Activated naive CD8-positive, alpha-beta T cell treated with anti-CD3 and anti-CD28 coated beads, Interleukin-2, amount 10 ng/mL, durations not matched to agents 7 days and 5 days (primary cell): ENCODE data around the gene RNF223. TPM values are rescaled to one million over a fixed set of nuclear protein-coding genes. Genes with fewer than 3 reads are reported as not detected.
A peak's percentile ranks its signal among the peaks of the same experiment; 100 is the strongest.
"Not testable (repeated sequence)": the region's sequence is repeated elsewhere in the genome, so short reads cannot be mapped to it uniquely, and the experiment has no call there.

Source experiments
- ATAC-seq: fragments of 150-1000 bp; cut with Tn5 transposase; one replicate; pipeline ENCODE4 v1.10.0; 2021; ENCODE audit warnings: low read depth, moderate library complexity
- POLR2A ChIA-PET: fragments of 350-600 bp; sonication (Branson Sonifier 250); formaldehyde crosslinking; loops from one replicate; lab custom pipeline; 2021; ENCODE audit warnings: antibody characterized with exemption; lab: Charles Lee
- DNase-seq: peaks from one replicate; pipeline ENCODE4 v3.0.0; 2021
- H3K27ac Mint-ChIP-seq: one replicate; pipeline ENCODE4 v1.8.0; 2022; ENCODE audit warnings: mild to moderate bottlenecking, mixed read lengths
- H3K27me3 Mint-ChIP-seq: one replicate; pipeline ENCODE4 v1.8.0; 2022; ENCODE audit warnings: mild to moderate bottlenecking, moderate library complexity, mixed read lengths
- H3K36me3 Mint-ChIP-seq: one replicate; pipeline ENCODE4 v1.8.0; 2021; ENCODE audit warnings: mild to moderate bottlenecking, mixed read lengths
- H3K4me1 Mint-ChIP-seq: one replicate; pipeline ENCODE4 v1.8.0; 2021; ENCODE audit warnings: mixed read lengths
- H3K4me3 Mint-ChIP-seq: one replicate; pipeline ENCODE4 v1.8.0; 2022; ENCODE audit warnings: mild to moderate bottlenecking, moderate library complexity, mixed read lengths
- H3K9me3 Mint-ChIP-seq: one replicate; pipeline ENCODE4 v1.8.0; 2021; ENCODE audit warnings: mixed read lengths
- total RNA-seq, 2 experiments: library from RNA; stranded (reverse); gene quantifications; one replicate each; pipeline ENCODE4 v1.2.3, GENCODE V29; 2021

Gene RNF223
- total RNA-seq, 2 experiments from 2014 or later, result not detected

DNA sequence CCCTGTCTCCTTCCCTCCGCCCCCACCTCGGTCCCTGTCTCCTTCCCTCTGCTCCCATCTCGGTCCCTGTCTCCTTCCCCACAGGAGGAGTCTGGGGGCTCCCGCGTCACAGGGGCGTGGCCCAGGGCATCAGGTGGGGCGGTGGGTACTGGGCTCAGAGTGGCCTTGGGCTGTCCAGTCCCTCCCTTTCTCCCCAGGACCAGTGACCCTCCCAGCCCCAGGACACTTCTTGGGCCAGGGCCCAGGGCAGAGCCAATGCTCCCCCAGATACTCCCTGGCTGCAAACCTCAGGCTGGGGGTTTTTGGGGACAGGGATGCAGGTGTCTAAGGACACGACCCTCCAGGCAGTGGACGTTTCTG is 6.8 kb upstream of the RNF223 start:
- Mint-ChIP-seq H3K4me1 (peaks cover 2% of the 10 kb centered on the region), H3K9me3 (no peaks in the 10 kb centered on the region)
- DNase-seq, result peak; percentile 27

DNA sequence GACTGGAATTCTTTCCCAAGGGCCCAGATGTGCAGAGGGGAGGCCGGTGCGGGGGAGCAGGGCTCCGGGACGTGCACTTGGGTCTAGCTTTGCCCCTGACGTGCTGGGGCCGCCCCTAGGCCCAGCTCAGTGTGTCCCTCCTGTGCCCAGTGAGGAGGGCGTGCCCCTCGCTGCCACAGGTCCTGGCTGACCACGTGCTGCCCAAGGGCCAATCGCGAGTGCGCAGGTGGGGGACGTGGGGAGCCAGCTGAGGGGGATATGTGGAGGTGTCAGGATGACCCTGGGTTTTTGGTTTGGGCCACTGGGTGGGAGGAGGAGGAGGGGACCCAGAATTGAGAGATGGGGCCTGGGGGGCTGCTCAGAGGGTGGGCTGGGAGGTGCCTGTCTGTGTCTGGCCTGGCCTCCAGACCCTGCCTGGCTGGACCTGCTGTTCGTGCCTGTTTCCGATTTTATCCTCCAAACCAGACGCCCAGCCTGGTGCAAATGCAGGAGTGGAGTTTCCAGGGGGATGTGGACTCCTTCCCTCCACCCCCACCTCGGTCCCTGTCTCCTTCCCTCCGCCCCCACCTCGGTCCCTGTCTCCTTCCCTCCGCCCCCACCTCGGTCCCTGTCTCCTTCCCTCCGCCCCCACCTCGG is 6.1 kb upstream of the RNF223 start:
- H3K4me1 Mint-ChIP-seq, result peaks cover 2% of the 10 kb centered on the region
- H3K27me3 Mint-ChIP-seq, result no peaks in the 10 kb centered on the region
- no peak overlapping the region for H3K4me3 Mint-ChIP-seq
- H3K27ac Mint-ChIP-seq, result no peak overlapping the region
- POLR2A ChIA-PET, result interaction anchor here (1.3 kb wide), 1 partner anchor 11 kb away, joined by 3 read pairs; no protein-coding TSS in a partner anchor
- H3K36me3 Mint-ChIP-seq, result peaks cover 2% of the 10 kb centered on the region
- peak; percentile 20 for ATAC-seq
- peak; percentile 49 for DNase-seq
- no peaks in the 10 kb centered on the region for H3K9me3 Mint-ChIP-seq

More for the DNA sequence above, 6.8 kb upstream of the RNF223 start:
- Mint-ChIP-seq H3K27ac (no peak overlapping the region), H3K4me3 (no peak overlapping the region), H3K36me3 (peaks cover 2% of the 10 kb centered on the region), H3K27me3 (no peaks in the 10 kb centered on the region)
- POLR2A ChIA-PET, result no interaction called here
- no peak for ATAC-seq

DNA sequence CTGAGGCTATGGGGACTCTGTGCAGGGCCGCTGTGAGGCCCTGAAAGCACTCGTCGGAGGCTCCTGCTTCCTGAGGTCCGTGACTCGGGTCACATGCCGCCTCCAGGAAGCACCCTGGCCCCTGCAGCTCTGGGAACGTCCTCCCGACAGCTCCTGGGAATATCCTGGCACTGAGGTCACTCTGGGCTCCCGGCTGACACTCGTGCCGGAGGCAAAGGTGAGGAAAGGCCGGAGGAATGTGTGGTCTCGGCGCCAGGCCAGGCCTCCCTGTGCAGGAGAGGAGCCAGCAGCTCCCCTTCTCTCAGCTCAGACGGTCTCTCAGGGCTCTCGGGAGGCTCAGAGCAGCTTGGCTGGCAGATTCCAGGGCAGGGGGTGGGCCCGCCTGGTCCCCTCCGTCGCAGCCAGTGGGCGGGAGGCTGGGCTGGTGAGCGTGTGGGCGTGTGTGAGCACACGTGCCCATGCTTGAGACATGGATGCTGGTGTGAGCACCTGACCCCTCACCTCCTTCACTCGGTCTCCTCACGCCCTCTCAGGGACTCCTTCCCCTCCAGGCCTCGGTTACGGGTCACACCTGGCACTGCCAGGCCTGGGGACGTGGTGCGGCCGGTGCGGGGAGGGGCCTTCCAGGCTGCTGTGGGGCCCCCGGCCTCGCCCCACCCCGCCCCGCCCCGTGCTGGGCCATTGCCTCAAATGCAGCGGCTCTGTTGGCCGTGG is 5.5 kb upstream of the RNF223 start:
- ATAC-seq (peak; percentile 68), DNase-seq (peak; percentile 59)
- POLR2A ChIA-PET, result interaction anchor here (1.3 kb wide), 1 partner anchor 11 kb away, joined by 3 read pairs; no protein-coding TSS in a partner anchor
- Mint-ChIP-seq H3K27ac (no peak overlapping the region), H3K4me3 (peak overlapping the region; percentile 19), H3K36me3 (peaks cover 2% of the 10 kb centered on the region), H3K27me3 (no peaks in the 10 kb centered on the region), H3K4me1 (peaks cover 2% of the 10 kb centered on the region), H3K9me3 (no peaks in the 10 kb centered on the region)

DNA sequence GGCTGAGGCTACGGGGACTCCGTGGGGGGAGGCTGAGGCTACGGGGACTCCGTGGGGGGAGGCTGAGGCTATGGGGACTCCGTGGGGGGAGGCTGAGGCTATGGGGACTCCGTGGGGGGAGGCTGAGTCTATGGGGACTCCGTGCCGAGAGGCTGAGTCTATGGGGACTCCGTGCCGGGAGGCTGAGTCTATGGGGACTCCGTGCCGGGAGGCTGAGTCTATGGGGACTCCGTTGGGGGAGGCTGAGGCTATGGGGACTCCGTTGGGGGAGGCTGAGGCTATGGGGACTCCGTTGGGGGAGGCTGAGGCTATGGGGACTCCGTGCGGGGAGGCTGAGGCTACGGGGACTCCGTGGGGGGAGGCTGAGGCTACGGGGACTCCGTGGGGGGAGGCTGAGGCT is 3.3 kb upstream of the RNF223 start:
- H3K36me3 Mint-ChIP-seq, POLR2A ChIA-PET, H3K4me3 Mint-ChIP-seq, ATAC-seq, H3K27ac Mint-ChIP-seq, H3K4me1 Mint-ChIP-seq, H3K27me3 Mint-ChIP-seq, H3K9me3 Mint-ChIP-seq, DNase-seq: not testable (repeated sequence)

DNA sequence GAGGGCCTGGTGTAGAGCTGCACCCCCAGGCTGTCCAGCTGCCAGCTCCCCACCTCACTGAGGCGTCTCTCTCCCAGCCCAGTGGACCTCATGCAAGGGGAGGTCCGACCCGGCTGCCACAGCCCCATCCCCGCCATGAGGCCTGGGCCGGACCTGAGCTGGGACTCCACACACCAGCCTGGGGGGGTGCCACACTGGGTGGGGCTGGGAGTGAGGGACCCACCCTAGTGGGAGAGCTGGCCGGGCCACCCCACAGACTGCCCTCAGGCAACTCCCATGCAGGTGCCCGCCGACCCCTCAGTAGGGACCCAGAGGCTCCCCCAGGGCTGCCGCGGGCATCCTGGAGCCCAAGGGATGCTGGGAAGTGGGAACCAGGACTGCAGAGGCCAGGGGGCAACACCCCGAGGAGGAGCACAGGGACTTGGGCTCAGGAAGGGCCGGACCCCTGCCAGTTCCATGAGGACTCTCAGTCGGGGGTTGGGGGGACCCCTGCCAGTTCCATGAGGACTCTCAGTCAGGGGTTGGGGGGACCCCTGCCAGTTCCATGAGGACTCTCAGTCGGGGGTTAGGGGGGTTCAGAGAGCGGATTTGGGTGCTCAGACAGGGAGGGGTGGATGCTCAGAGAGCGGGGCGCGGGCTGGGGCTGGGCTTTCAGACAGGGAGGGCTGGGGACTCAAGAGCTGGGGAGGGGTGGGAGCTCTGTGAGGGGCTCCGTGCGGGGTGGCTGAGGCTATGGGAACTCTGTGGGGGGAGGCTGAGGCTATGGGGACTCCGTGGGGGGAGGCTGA is 1.2 kb upstream of the RNF223 start:
- no peak overlapping the region for H3K27ac Mint-ChIP-seq
- no peak overlapping the region for H3K4me3 Mint-ChIP-seq
- DNase-seq (no peak), ATAC-seq (no peak)
- H3K9me3 Mint-ChIP-seq, result no peaks in the 10 kb centered on the region
- no peaks in the 10 kb centered on the region for H3K36me3 Mint-ChIP-seq
- H3K27me3 Mint-ChIP-seq, result no peaks in the 10 kb centered on the region
- H3K4me1 Mint-ChIP-seq, result peaks cover 2% of the 10 kb centered on the region
- POLR2A ChIA-PET, result interaction anchor here (1.0 kb wide), 1 partner anchor 62 kb away, joined by 3 read pairs; no protein-coding TSS in a partner anchor

DNA sequence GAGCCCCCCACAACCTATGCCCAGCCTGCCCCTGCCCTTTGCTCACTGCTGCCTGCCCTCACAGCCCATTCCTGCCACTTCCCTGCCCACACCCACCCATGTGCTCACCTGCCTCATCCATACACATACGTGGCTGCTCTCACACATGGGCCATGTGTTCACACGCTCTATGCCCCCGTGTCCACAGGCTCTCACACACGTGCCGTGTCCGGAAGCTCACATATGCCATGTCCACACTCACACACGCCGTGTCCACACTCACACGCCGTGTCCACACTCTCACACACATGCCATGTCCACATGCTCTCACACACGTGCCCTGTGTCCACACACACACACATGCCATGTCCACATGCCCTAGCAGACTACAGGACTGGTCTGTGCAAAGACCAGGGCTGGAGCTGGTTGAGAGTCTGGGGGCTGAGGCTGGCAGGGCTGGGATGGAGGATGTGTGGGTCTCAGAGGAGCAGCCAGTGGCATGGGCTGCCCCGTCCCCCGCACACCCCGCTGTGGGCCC is 583 bp upstream of the RNF223 start:
- Mint-ChIP-seq H3K27me3 (no peaks in the 10 kb centered on the region), H3K9me3 (no peaks in the 10 kb centered on the region), H3K4me3 (no peak overlapping the region), H3K36me3 (no peaks in the 10 kb centered on the region), H3K27ac (no peak overlapping the region), H3K4me1 (peaks cover 2% of the 10 kb centered on the region)
- DNase-seq (no peak), ATAC-seq (no peak)
- POLR2A ChIA-PET, result interaction anchor here (1.0 to 1.1 kb wide), 2 partner anchors 11 to 61 kb away, joined by 3 read pairs; no protein-coding TSS in a partner anchor

DNA sequence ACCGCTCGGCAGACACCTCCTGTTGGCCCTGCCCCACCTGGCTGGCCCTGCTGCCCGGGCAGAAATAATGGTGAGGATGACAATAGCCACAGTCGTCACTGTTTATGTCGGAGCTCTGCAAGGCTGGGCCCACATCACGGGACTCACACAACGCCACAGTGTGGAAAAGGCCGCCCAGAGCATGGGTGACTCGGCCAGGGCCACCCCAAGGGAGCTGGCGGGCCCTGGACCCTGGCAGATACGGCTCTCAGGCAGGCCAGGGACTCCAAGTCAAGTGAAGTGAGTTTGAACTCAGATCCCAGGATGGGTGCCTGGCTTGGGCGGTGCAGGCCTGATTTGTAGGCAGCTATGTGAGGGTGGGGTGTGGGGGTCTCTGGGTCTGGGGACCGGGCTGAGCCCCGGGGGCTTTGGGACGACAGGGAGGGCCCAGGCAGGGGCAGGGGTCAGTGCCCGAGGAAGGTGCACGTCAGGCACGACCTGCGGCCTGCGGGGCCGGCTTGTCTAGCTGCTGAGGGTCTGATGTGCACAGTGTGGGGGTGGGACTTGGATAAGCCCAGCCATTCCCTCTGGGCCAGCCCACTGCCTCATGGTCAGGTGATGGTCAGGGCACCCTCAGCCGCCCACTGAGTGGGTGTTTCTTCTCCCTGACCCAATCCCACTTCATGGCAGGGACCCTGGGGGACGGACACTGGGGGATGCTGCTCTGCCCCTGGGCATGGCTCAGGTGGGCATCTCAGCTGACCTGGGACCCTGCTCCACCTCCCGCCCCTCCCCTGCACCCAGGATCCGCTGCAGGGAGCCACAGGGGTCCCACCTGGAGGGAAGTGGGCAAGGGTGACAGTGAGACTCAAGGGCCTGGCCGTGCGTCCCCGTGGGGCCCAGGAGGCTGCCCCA is 1.0 kb downstream of the RNF223 start:
- no peaks in the 10 kb centered on the region for H3K27me3 Mint-ChIP-seq
- POLR2A ChIA-PET, result no interaction called here

DNA sequence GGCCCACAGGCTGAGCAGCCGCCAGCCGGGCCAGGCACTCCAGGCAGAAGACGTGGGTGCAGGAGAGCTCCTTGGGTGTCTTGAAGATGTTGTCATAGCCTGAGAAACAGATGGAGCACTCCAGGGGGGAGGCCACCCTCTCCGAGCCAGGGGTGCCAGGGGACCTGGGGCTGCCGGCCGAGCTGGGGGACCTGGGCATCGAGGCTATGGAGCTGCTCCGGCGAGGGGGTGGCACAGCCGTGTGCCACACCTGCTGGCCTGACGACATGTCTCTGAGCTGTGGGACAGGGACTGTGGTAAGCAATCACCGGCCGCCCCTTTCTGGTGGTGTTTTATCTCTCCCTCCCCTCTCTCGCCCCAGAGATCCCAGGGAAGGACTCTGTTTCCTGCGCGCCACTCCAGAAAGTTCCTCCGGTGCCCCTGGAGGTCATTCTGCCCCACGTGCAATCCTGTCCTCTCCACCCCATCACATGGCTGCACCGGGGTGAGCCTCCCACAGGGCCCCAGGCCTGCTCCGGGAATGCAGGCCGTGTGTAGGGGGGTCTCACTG is 1.7 kb downstream of the RNF223 start:
- Mint-ChIP-seq H3K27me3 (no peaks in the 10 kb centered on the region), H3K9me3 (no peaks in the 10 kb centered on the region), H3K4me1 (no peaks in the 10 kb centered on the region), H3K27ac (no peak overlapping the region), H3K36me3 (no peaks in the 10 kb centered on the region), H3K4me3 (no peak overlapping the region)
- DNase-seq (no peak), ATAC-seq (no peak)
- POLR2A ChIA-PET, result no interaction called here

More for the DNA sequence above, 1.0 kb downstream of the RNF223 start:
- DNase-seq, result no peak
- H3K9me3 Mint-ChIP-seq, result no peaks in the 10 kb centered on the region
- H3K27ac Mint-ChIP-seq, result no peak overlapping the region
- H3K36me3 Mint-ChIP-seq, result no peaks in the 10 kb centered on the region
- no peak for ATAC-seq
- H3K4me1 Mint-ChIP-seq, result no peaks in the 10 kb centered on the region
- no peak overlapping the region for H3K4me3 Mint-ChIP-seq

DNA sequence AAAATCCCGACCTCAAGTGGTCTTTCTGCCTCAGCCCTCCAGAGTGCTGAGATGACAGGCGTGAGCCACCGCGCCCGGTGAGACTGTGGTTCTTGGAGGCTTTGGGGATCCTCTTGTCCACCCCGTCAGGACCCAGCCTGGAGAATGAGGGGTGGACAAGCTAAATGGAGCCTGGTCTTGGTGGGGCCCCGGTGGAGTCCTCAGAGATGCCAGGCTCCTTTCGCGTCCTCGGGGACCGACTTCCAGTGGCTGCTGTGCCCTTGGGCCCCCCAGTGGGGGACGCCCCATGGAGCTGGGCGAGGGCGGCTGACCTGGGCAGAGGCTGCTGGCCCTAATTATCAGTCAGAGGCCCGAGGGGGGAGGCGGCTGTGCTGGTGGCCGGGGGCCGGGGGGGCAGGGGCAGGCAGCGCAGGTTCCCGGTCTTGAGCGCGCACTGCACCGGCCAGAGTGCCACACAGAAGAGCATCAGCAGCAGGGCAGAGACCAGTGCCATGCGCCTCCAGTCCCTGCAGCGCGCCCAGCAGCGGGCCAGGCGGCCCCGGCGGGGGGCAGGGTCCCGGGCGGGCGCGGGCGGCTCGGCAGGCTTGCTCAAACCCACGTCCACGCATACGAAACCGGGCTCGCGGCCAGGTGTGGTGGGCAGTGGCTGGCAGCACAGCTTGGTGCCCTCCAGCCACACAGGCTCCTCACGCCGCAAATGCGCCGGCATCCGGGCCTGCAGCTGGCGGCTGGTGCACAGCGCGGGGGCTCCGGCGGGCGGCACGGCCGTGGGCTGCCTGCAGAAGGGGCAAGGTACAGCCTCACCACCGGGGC is 2.4 kb downstream of the RNF223 start:
- no peak for ATAC-seq
- no peak overlapping the region for H3K4me3 Mint-ChIP-seq

DNA sequence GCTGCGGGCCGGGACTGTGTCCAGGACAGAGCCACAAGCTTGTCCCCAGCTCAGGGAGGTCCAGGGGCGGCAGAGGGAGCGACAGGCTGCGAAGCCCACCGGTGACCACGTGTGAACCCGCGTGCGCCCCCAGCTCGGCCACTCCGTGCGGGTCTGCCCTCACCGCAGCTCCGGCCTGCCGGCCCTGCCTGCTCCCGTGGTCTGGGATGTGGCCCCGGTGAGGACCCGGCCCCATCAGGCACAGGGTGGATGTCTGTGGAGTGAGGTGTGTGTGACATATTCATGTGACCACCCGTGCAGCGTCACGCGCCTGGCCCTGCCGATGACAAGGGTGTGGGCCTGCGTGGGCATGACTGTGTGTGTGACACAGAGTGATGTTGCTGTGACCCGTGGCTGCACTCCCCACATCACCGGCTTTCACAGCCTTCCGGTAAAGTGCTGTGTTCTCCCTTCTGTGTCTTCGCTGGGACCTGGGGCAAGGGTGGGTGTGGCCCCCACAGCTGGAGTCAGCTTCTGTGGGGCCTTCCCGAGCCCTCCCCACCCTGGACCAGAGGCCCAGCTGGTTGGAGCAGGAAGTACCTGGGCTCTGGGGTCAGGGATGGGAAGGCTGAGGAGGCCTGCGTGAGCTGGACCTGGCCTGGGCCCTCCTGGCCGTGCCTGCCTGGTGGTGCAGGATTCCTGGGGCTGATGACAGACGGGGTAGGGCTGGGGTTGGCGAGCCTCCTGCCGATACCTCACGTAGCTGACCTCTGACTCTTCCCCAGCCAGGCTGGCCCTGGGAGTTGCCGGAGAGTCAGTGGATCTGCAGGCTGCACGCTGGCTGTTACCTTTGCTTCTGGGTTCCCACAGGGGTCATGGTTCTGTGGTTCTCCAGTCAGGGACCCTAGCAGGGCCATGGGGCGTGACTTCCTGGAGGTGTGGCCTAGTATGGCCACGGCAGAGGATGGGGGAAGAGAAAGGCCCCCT is 4.1 kb downstream of the RNF223 start:
- H3K9me3 Mint-ChIP-seq, result no peaks in the 10 kb centered on the region
- no peak overlapping the region for H3K4me3 Mint-ChIP-seq
- no peaks in the 10 kb centered on the region for H3K27me3 Mint-ChIP-seq
- H3K4me1 Mint-ChIP-seq, result peaks cover 3% of the 10 kb centered on the region
- POLR2A ChIA-PET, result interaction anchor here (1.2 to 1.3 kb wide), 2 partner anchors 10 to 29 kb away, joined by 3 read pairs; no protein-coding TSS in a partner anchor
- H3K36me3 Mint-ChIP-seq, result no peaks in the 10 kb centered on the region
- DNase-seq (no peak), ATAC-seq (no peak)
- H3K27ac Mint-ChIP-seq, result no peak overlapping the region

More for the DNA sequence above, 2.4 kb downstream of the RNF223 start:
- Mint-ChIP-seq H3K36me3 (no peaks in the 10 kb centered on the region), H3K27me3 (no peaks in the 10 kb centered on the region), H3K9me3 (no peaks in the 10 kb centered on the region), H3K27ac (no peak overlapping the region), H3K4me1 (no peaks in the 10 kb centered on the region)
- no peak for DNase-seq
- POLR2A ChIA-PET, result no interaction called here
